HepG2 (cell line): ENCODE results near the gene FILIP1. TPM values are rescaled to one million over a fixed set of nuclear protein-coding genes. Genes with fewer than 3 reads are reported as not detected.

ENCODE experiments used
- ATAC-seq: fragments of 200-7000 bp; cut with Tn5 transposase; 3 replicates; pipeline ENCODE4 v1.9.1; 2020; ENCODE audit warnings: mild to moderate bottlenecking, moderate library complexity
- BruUV-seq: library from RNA; stranded (reverse); fragments of 400-500 nt; replicated peaks from 2 replicates; lab custom pipeline; 2021; lab: Mats Ljungman, UMichigan
- CTCF ChIA-PET: fragments of 300-600 bp; formaldehyde crosslinking; extraction: SDS; loops from one replicate; lab custom pipeline; 2021; ENCODE audit warnings: low total read pairs, inconsistent platforms, low intra/inter-chr PET ratio; lab: Yijun Ruan, JAX
- POLR2A ChIA-PET: fragments of 350-600 bp; sonication (Branson Sonifier 250); formaldehyde crosslinking; loops from one replicate; lab custom pipeline; 2020; ENCODE audit warnings: antibody characterized with exemption, inconsistent platforms; lab: Yijun Ruan, JAX
- DNase-seq: peaks from one replicate; pipeline ENCODE4 v3.0.0-alpha.2; 2015; ENCODE audit warnings: low spot score
- FAIRE-seq: peaks from 3 replicates; lab custom pipeline; 2011; peaks lifted over from hg19 to GRCh38; lab: Jason Lieb, UNC
- H2AFZ ChIP-seq: one replicate; pipeline ENCODE4 v1.6.1; 2011; ENCODE audit warnings: low read length, inconsistent platforms
- H3K27ac ChIP-seq: fragments of 300-600 bp; 3 replicates; pipeline ENCODE4 v1.8.0; 2011; ENCODE audit warnings: mixed run types, mild to moderate bottlenecking, mixed read lengths, low read length, inconsistent platforms; ENCODE audit not compliant: insufficient read depth; ENCODE audit errors: extremely low read length
- H3K27me3 ChIP-seq, 2 experiments: fragments of 200-600 bp in 1 of 2; 2 replicates in 1 of 2; 3 replicates in 1 of 2; pipeline versions ENCODE4 v1.6.0 to v1.8.0; 2011; ENCODE audit warnings: low read length in 2 of 2, mild to moderate bottlenecking in 2 of 2, moderate library complexity in 2 of 2, inconsistent platforms in 1 of 2; ENCODE audit not compliant: insufficient read depth in 2 of 2, control insufficient read depth in 1 of 2
- H3K36me3 ChIP-seq, 2 experiments: fragments of 200-600 bp in 1 of 2; replicated peaks in 1 of 2; 2 replicates in 1 of 2; 3 replicates in 1 of 2; pipeline versions ENCODE4 v1.5.1 to v1.8.0; 2011; ENCODE audit warnings: low read length in 2 of 2, inconsistent platforms in 1 of 2; ENCODE audit not compliant: insufficient read depth in 2 of 2, control insufficient read depth in 1 of 2
- H3K4me1 ChIP-seq: 2 replicates; pipeline ENCODE4 v1.5.1; 2012; ENCODE audit warnings: low read length, inconsistent platforms; ENCODE audit not compliant: insufficient read depth
- H3K4me2 ChIP-seq: 2 replicates; pipeline ENCODE4 v1.6.0; 2011; ENCODE audit warnings: low read depth, low read length, inconsistent platforms
- H3K4me3 ChIP-seq, 3 experiments: fragments of 200-600 bp in 1 of 3; sonication (generic), shearing (Covaris generic) in 1 of 3; replicated peaks in 1 of 3; 2 replicates each; pipeline ENCODE4 v1.5.1; 2011 to 2016; ENCODE audit warnings: low read length in 3 of 3, inconsistent platforms in 2 of 3, low read depth in 2 of 3, mild to moderate bottlenecking in 2 of 3, control low read depth in 1 of 3, mixed read lengths in 1 of 3; ENCODE audit not compliant: insufficient read depth in 1 of 3
- H3K79me2 ChIP-seq: one replicate; pipeline ENCODE4 v1.6.1; 2011; ENCODE audit warnings: low read length, inconsistent platforms; ENCODE audit not compliant: insufficient read depth
- H3K9ac ChIP-seq: 2 replicates; pipeline ENCODE4 v1.6.0; 2011; ENCODE audit warnings: mild to moderate bottlenecking, low read depth, low read length, inconsistent platforms; ENCODE audit not compliant: insufficient read depth
- H3K9me3 ChIP-seq: 2 replicates; pipeline ENCODE4 v1.5.1; 2012; ENCODE audit warnings: mild to moderate bottlenecking, low read length
- H4K20me1 ChIP-seq: 2 replicates; pipeline ENCODE4 v1.6.0; 2011; ENCODE audit warnings: inconsistent platforms, mild to moderate bottlenecking, low read length, moderate library complexity; ENCODE audit not compliant: insufficient read depth
- BCL3 ChIP-seq: sonication (generic); formaldehyde crosslinking; IDR thresholded peaks from 2 replicates; pipeline ENCODE4 v1.5.1; 2020; ENCODE audit warnings: mild to moderate bottlenecking, missing genetic modification reagents, moderate library complexity
- KDM3A ChIP-seq: IDR thresholded peaks from 2 replicates; pipeline ENCODE4 v1.6.1; 2018; ENCODE audit warnings: low read depth, missing compliant biosample characterization
- KDM4B ChIP-seq: sonication (generic); formaldehyde crosslinking; IDR thresholded peaks from 2 replicates; pipeline ENCODE4 v1.4.0; 2020; ENCODE audit warnings: missing genetic modification reagents
- KDM5B ChIP-seq: sonication (generic); formaldehyde crosslinking; IDR thresholded peaks from 2 replicates; pipeline ENCODE4 v1.4.0; 2020; ENCODE audit warnings: missing genetic modification reagents, mild to moderate bottlenecking, borderline replicate concordance
- KLF6 ChIP-seq: IDR thresholded peaks from 2 replicates; pipeline ENCODE4 v1.8.0; 2016; ENCODE audit warnings: missing biosample characterization, missing genetic modification reagents
- MTERF4 ChIP-seq: sonication (generic); formaldehyde crosslinking; IDR thresholded peaks from 2 replicates; pipeline ENCODE4 v1.8.0; 2023; ENCODE audit warnings: mild to moderate bottlenecking, missing genetic modification reagents
- RCOR2 ChIP-seq: IDR thresholded peaks from 2 replicates; pipeline ENCODE4 v1.6.1; 2016; ENCODE audit warnings: missing biosample characterization, missing genetic modification reagents
- RFX1 ChIP-seq: fragments of 450-650 bp; IDR thresholded peaks from 2 replicates; pipeline ENCODE4 v1.6.1; 2017
- SNAPC5 ChIP-seq: sonication (generic); formaldehyde crosslinking; IDR thresholded peaks from 2 replicates; pipeline ENCODE4 v1.8.1; 2023; ENCODE audit warnings: mild to moderate bottlenecking, missing genetic modification reagents, borderline replicate concordance
- TEAD2 ChIP-seq: sonication (generic); formaldehyde crosslinking; IDR thresholded peaks from 2 replicates; pipeline ENCODE4 v1.9.0; 2021; ENCODE audit warnings: missing genetic modification reagents
- ZNF557 ChIP-seq: sonication (generic); formaldehyde crosslinking; IDR thresholded peaks from 2 replicates; pipeline ENCODE4 v1.4.0; 2020; ENCODE audit warnings: missing genetic modification reagents
- ZNF7 ChIP-seq: IDR thresholded peaks from 2 replicates; pipeline ENCODE4 v1.6.1; 2016; ENCODE audit warnings: missing biosample characterization, missing genetic modification reagents
- ZNF782 ChIP-seq: sonication (generic); formaldehyde crosslinking; IDR thresholded peaks from 2 replicates; pipeline ENCODE4 v1.4.0; 2020; ENCODE audit warnings: missing genetic modification reagents, mild to moderate bottlenecking, borderline replicate concordance
- ZNF891 ChIP-seq: sonication (generic); formaldehyde crosslinking; IDR thresholded peaks from 2 replicates; pipeline ENCODE4 v1.5.0; 2020; ENCODE audit warnings: mild to moderate bottlenecking, missing genetic modification reagents
- WGBS: methylation state at CpG from one replicate; pipeline ENCODE4 v1.1.6; 2017; ENCODE audit warnings: low lambda C conversion rate; 5-methylcytosine and 5-hydroxymethylcytosine counted together
- in situ Hi-C: cut with HindIII; loops from 2 replicates; pipeline ENCODE4 v1.10.0; 2017; ENCODE audit warnings: low pct_unique_long_range_greater_than_20kb; ENCODE audit not compliant: extremely low pct_ligation_motif_present
- intact Hi-C: fragments of 100-400 bp; cut with micrococcal nuclease; formaldehyde crosslinking; loops from one replicate; pipeline ENCODE4 v1.10.0; 2022; ENCODE audit not compliant: unreplicated experiment
- polyA plus RNA-seq, 8 experiments: library from polyadenylated mRNA; depleted of rRNA in 3 of 8; stranded (reverse) in 7 of 8; unstranded in 1 of 8; fragments of >200 nt; fragmentation: Illumina TruSeq in 4 of 8; extraction: Trizol in 4 of 8; gene quantifications; 2 replicates each; pipeline versions ENCODE4 v1.2.1 to v1.2.3, GENCODE V29; 2011 to 2016; ENCODE audit warnings: low read depth in 4 of 8, missing spikeins in 1 of 8, mixed read lengths in 1 of 8; ENCODE audit not compliant: insufficient read depth in 1 of 8
- total RNA-seq, 5 experiments: library from RNA; depleted of rRNA; stranded (reverse); fragments of >200 nt; fragmentation: Illumina TruSeq; extraction: Trizol; gene quantifications; 2 replicates each; pipeline ENCODE4 v1.2.3, GENCODE V29; 2016; ENCODE audit warnings: low read depth in 1 of 5
- TF ChIP-seq, protein P1 (sequence below): sonication (generic); formaldehyde crosslinking; IDR thresholded peaks from 2 replicates; pipeline ENCODE4 v1.8.0; 2022; ENCODE audit warnings: missing genetic modification reagents, low read depth, mild to moderate bottlenecking, borderline replicate concordance

The FILIP1 gene
- total and polyA plus RNA-seq, 2 of the 13 experiments (the other 11 are each of a cell fraction or from before 2014, with no cell fraction given), result not detected

DNA sequence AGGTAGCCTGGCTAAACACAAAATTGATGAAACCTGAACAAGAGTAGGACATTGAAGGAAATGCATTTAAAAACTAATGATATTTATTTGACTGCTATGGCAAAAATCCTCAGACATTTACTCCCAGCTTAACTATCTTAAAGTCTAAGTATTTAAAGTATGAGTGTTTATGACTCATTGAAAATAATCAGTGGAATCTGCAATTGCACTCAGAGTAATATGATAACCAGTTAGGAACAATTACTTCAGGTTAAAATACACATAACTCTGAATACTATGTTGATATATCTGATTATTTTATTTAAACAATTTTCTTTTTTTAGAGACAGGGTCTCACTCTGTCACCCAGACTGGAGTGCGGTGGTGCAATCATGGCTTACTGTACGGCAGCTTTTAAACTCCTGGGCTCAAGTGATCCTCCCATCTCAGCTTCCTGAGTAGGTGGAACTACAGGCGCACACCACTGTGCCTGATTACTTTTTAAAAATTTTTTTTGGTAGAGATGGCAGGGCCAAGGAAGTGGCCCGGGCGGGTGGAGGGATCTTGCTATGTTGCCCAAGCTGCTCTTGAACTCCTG is 43.9 kb downstream of the FILIP1 start:
- H3K4me2 ChIP-seq, result no peak overlapping the region
- TF ChIP-seq ZNF7 (CRISPR knock-in tag) (no peak), KDM5B (CRISPR knock-in tag) (no peak), KDM4B (CRISPR knock-in tag) (no peak), BCL3 (CRISPR knock-in tag) (no peak), ZNF782 (CRISPR knock-in tag) (no peak), KLF6 (CRISPR knock-in tag) (no peak), RFX1 (no peak), TEAD2 (CRISPR knock-in tag) (no peak), SNAPC5 (CRISPR knock-in tag) (no peak), ZNF891 (CRISPR knock-in tag) (no peak), MTERF4 (CRISPR knock-in tag) (no peak), RCOR2 (CRISPR knock-in tag) (no peak), KDM3A (CRISPR knock-in tag) (no peak), ZNF557 (no peak)
- TF ChIP-seq, protein P1, sequence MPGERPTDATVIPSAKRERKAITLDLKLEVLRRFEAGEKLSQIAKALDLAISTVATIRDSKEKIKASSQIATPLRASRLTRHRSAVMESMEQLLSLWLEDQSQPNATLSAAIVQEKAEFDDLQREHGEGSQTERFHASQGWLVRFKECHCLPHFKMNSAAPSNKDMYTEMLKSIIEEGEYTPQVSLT (CRISPR knock-in tag), result no peak

More for the DNA sequence above, 43.9 kb downstream of the FILIP1 start:
- no peaks in the 10 kb centered on the region for H4K20me1 ChIP-seq
- in situ Hi-C loops, result no loop called here
- H3K27ac ChIP-seq, result no peak overlapping the region
- no peak overlapping the region for H2AFZ ChIP-seq
- H3K36me3 ChIP-seq, result no peaks in the 10 kb centered on the region
- no peaks in the 10 kb centered on the region for H3K9me3 ChIP-seq
- no peaks in the 10 kb centered on the region for H3K79me2 ChIP-seq
- no TSS peak for BruUV-seq
- no peak overlapping the region for H3K9ac ChIP-seq
- 32% methylated on average over 5 of the region's 5 CpGs for WGBS
- FAIRE-seq (no peak), ATAC-seq (no peak), DNase-seq (no peak)
- intact Hi-C loops, result no loop called here
- CTCF ChIA-PET, result no interaction called here
- no peak overlapping the region for H3K4me3 ChIP-seq
- POLR2A ChIA-PET, result no interaction called here
- H3K27me3 ChIP-seq, result no peaks in the 10 kb centered on the region
- no peaks in the 10 kb centered on the region for H3K4me1 ChIP-seq
